Epithelial cell of prostate (primary cell): Measurements from ENCODE around the gene C14orf180.

Source experiments
- DNase-seq: peaks from one replicate; pipeline ENCODE4 v3.0.0-alpha.2; 2011; ENCODE audit warnings: low read depth, low spot score
- H3K27ac ChIP-seq: fragments of 450-650 bp; 2 replicates; pipeline ENCODE4 v1.5.1; 2017; ENCODE audit warnings: mild to moderate bottlenecking

C14orf180 gene

DNA sequence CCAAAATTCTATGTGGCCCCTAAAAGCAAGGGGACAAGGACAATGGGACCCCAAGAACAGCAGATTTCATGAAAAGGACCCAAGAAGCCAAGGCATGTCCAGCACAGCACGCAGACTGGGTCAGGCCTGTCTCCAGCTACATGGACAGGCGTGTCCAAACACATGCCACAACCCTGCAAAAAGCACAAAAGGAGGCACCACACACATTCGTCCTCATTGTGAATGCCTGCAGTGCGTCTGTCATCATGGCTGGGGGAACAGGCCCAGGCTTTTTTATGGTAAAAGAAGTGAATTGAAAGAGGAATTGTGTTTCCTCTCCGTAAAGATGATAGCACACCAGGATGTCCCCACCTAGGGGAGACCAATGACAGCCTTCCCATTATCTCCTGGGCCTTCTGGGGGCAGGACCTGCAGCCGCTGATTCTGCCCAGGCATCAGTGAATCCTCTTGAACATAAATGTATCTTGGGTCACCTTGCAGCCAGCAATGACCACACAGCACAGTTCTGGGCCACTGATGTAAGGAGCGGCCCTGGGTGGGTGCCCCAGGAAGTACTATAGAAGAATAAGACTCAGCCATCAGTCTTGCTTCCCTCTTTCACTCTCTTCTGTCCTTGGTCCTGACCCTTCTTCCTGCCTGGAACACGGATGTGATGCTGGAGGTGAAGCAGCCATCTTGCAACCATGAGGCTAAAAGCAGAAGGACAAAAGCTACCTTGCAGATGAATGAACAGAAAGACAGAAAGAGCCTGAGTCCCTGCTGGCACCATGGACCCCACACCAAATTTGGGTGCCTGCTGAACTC is 29.8 kb upstream of the C14orf180 start:
- DNase-seq: no peak
- H3K27ac ChIP-seq: no peak overlapping the region

DNA sequence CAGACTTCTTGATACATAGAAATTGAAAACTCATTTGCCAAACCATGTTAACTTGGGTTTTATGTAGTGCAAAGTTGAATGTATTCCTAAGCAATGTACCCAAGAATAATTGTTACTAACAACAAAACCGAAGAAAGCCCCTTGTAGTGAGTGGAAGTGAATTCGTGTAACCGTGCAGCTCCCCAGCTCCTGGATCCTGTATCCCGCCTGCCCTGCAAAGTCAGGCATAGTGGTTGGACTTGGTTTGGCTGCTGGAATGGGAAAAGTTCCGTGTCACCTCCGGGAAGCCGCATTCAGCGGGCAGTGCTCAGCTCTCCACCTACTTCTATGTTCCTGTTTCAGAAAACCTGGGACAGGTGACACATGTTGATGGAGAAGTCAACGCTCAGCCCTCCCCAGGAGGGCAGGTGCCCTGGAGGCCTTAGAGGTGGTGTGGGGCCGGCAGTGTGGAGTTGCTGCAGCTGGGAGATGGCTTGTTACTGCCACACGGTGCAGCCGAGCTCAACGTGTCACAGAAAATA is 29.2 kb upstream of the C14orf180 start:
- DNase-seq: no peak

DNA sequence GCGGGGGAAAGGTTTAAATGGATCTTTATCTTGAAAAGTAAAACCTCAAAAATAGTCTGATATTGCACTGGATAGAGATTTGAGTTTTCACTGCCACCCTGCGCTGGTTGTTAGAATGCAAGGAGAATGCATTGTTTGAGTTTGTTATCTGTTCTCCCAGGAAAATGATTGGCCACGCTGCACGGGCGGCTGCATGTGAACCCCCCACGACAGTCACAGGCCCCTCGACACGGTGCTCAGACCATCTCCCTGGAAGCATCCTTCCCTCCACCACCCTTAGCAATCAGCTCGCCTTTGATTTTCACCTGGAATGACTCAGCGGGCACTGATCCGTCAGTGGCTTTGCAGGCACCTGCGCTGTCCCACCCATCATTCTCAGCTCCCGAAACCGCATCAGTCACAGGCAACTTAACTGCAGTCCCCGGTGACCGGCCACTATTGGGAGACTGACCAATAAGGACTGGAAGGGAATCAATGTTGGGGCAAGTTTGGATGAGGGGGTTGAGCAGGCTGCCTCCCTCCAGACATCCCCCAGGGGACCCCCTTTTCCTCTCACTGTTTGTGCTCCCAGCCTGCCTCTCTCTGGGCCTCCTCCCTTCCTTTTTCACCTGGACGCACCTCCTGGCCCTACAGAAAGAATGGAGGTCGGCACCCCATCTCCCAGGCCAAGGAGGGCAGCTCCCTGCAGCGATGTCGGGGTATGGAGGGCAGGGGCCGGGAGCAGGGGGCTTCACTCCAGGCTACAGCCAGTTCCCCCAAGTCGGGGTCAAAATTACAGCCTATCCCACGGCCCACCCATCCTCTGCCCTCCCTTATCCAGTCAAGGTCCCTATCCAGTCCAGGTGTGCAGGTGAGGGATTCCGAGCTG is 28.5 kb upstream of the C14orf180 start:
- no peak for DNase-seq

More for the DNA sequence above, 29.2 kb upstream of the C14orf180 start:
- no peak overlapping the region for H3K27ac ChIP-seq

DNA sequence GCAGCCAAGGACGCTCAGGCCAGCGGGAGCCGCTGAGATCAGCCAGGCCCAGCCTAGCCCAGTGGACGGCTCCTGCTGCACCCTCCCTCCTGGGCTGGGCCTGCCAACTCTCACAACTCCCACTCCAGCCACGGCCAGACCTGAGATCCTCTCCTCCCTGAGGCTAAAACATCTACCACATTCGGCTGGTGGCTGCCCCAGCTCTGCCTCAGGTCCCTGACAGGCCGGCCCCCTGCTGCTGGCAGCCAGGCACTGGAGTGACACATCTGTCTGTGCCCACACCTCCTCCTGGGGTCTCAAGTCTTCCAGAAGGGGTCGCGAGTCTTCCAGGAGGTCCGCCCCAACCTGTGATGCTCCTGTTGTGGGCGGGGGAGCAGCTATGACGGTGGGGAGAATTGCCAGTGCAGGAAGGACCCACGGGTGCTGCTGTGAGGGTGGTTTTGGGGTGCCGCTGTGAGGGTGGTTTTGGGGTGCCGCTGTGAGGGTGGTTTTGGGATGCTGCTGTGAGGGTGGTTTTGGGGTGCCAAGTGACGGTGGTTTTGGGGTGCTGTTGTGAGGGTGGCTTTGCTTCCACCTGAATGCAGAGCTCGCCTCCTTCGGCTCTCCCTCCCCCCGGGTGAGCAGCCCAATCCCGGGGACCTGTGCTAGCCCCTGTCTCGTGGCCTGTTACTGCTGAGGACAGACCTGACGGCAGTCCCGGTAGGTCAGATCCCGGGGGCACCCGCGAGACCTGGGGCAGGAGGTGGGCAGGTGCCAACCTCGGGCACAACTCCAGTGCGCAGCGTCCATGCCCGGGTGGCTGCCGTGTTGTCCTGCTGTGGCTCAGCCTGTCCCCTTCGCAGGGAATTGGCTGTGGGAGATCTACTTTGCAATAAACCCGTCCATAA is 27.5 kb upstream of the C14orf180 start:
- DNase-seq: no peak

More for the DNA sequence above, 28.5 kb upstream of the C14orf180 start:
- no peak overlapping the region for H3K27ac ChIP-seq

DNA sequence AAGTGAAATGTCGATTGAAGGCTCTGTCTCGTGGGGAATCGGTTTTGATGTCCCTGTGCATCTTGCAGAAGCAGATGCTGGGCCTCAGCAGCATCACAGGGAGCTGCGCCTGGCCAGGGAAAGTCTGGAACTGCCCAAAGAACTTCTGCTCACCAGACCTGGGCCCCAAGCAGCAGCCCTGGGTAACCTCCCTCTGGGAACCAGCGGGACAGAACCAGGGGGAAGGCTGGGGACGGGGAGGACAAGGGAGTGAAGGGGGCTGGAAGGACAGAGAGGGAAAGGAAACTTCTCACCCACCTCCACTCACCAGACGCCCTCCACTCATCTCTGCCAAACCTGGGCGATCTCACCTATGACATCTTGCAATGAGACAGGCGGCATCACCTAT is 26.8 kb upstream of the C14orf180 start:
- no peak overlapping the region for H3K27ac ChIP-seq
- no peak for DNase-seq

More for the DNA sequence above, 27.5 kb upstream of the C14orf180 start:
- H3K27ac ChIP-seq: no peak overlapping the region

DNA sequence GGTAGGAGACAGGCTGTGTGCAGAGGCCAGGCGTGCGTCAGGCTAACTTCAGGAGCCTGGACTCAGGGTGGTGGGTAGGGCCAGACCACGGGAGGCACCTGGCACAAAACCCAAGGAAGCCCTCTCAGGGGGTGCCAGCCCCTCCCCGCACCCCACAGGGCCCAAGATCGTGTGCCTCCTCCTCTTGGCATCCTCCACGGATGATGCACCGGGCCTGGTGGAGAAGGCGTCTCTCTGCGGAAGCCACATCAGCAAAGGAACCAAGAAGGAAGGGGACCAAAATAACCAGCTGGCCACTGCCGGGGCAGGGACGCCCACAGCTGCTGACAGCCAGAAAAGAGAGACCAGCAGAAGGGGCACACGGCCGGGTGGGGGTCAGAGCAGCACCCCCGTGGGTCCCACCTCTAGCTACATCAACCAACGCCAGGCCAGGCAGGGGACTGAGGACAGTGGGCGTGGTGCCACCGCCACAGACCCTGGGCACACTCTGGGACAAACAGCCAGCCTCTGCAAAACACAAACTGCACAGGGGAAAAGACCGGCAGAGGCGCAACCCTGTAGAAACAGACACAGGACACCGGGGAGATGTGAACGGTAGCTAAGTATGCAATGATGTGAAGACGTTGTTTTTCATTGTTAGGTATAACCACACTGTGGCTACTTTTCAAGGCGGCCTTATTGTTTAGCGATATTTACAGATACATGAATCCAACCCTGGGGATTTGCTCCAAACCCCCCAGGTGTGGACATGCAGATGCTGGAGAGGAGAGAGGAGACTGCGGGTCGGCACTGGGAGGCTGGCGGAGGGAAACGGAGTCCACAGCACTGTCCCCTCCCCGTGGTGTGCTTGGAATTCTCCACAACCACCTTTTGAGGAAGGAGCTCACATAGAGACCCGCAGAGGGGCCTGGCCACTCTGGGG is 26.1 kb upstream of the C14orf180 start:
- no peak overlapping the region for H3K27ac ChIP-seq
- no peak for DNase-seq

DNA sequence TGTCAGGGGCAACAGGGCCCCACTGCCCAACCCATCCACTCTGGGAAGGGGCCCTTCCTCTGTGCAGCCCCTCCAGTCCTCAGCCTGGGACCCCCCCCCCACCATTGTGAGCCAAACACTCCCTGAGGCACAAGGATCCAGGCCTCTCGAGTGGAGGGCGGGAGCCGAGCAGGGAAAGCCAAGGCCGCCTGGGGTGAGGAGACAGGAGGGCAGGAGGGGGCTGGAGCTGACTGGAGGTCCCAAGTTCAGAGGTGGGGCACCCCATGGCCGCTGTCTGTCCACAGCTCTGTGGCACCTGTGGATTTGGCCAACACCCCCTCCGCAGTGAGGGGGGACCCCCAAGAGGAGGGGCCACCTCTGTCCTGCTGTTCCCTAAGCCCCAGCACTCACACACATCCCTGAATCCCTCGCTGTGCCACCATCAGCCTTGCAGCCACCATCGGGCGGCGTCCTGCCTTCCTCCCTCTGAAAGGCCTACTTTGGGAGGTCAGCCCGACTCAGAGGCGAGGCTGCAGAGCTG is 25.4 kb upstream of the C14orf180 start:
- no peak overlapping the region for H3K27ac ChIP-seq
- no peak for DNase-seq

DNA sequence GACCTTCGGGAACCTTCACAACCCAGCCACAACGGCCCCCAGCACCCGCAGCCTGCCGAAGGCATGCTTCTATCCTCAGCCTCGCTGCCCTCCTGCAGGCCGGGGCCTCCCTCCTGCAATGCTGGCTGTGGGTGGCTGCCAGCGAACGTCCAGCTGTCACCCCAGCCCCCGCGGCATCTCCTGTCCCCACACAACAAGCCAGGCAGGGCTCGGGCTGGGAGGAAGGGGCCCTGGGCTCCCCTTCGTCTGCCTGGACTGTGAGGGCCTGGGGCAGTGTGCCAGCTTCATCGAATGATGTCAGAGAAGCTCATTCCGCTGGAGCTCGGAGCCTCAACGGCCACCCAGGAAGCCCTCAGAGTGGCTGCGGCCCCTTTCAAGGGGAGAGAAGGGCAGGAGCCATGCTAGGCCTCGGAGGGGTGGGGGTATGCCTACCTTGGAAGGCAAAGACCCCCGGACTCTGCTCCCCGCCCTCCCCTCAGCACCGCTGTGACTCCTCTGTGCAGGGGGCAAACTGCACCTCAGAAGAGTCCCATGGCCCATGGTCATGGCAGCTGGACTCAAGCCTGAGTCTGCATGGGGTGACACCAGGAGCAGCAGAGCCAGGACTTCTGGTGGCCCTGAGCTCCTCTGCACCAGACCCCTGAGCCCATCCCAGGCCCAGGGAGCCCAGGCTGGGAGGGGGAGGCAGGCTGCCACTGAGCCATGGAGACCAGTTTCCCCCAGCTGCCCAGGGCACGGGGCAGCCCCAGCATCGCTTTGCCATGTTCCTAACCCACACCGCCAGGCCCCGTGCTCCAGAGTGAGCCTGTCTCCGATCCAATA is 24.7 kb upstream of the C14orf180 start:
- no peak overlapping the region for H3K27ac ChIP-seq
- no peak for DNase-seq

DNA sequence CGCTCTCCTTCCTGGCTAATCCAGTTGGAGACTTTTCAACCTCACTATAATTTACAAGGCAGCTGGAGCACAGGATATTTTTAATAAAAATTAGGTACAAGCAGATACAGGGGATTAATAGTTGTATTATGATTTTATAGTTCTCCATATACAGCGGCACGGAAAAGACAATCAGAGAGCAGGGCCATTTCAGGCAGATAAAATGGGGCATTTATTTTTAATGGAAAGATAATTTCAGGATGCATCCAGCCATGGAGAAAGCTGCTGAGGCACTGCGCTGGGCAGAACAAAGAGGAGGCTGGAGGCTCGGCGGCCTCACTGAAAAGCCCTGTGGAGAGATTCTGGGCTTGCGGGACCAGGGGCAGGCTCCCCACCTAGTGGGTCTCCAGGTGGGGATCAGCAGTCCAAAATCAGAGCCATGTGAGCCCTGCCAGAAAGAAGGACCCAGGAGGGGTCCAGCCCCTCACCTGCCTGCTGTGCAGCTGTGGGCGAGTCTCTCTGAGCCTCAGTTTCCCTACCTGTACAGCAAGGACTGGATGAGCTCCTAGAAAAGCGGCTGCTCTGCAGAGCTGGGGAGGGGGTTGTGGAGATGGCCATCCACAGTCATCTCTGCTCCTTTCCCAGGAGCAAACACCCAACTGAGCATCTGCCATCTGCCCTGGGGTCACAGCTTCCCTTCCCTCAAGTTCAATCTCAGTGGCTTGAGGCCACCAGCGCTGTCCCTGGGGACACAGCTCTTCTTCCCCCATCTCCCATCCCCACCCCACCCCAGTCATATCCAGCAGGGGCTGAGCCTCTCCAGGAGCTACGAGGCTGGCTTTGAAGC is 23.9 kb upstream of the C14orf180 start:
- no peak for DNase-seq

DNA sequence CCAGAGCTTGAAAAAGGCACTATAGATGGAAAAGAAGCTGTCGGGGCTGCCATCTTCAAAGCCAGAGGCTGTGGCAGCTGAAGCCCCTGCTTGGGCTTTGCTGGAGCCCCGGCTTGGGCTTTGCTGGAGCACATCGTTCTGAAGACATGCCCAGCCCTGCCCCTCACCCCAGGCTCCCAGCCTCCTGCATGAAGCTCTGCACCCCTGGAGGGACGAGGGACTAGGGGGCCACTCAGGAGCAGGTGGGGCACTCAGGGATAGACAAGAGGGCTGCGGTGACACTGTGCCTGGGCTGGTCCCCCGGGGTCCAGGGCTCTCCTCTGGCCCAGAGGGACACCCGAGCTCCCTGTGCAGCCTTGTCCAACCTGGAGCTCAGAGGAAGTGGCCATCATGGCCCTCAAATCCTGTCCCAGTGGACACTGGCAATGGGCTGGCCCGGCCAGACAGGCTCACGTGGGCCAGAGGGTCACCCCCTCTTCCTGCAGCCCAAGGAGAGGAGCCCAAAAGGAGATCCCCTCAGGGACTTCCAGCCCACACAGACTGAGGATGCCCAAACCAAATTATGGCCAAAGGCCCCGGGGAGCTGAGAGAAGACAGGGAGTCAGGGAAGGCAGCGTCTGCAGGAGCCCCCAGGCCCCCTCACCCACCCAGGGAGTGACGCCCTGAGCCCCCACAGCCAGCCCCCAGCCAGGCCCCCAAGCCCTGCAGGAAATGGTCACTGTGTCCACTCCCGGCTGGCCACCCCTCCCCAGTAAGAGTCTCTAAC is 23.1 kb upstream of the C14orf180 start:
- DNase-seq: no peak
- no peak overlapping the region for H3K27ac ChIP-seq

More for the DNA sequence above, 23.9 kb upstream of the C14orf180 start:
- H3K27ac ChIP-seq: no peak overlapping the region

DNA sequence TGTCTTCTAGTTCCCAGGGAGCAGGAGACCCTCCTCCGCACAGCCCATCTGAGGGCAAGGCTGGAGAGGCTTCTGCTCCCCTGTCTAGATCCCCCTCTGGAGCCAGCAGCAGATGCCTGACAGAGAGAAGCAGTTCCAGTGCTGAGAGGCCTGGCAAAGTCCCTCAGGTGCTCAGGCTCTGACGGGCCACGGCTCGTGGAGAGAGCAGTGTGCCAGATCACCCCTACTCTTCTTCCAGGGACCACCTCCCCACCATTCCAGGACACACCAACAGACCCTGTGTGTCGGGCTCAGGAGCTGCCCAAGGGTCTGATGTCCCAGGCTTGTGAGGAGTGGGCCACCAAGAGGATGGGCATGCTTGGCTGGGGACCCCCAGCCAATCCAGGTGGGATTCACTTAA is 22.5 kb upstream of the C14orf180 start:
- DNase-seq: no peak
- H3K27ac ChIP-seq: no peak overlapping the region

DNA sequence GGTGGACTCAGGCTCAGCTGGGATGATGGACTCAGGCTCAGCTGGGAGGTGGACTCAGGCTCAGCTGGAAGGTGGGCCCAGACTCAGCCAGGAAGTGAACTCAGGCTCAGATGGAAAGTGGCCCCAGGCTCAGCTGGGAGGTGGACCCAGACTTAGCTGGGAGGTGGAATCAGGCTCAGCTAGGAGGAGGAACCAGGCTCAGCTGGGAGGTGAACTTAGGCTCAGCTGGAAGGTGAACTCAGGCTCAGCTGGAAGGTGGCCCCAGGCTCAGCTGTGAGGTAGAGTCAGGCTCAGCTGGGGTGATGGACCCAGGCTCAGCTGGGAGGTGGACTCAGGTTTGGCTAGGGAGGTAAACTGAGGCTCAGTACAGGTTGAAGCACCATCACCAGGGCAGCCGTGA is 21.8 kb upstream of the C14orf180 start:
- no peak overlapping the region for H3K27ac ChIP-seq
- no peak for DNase-seq

DNA sequence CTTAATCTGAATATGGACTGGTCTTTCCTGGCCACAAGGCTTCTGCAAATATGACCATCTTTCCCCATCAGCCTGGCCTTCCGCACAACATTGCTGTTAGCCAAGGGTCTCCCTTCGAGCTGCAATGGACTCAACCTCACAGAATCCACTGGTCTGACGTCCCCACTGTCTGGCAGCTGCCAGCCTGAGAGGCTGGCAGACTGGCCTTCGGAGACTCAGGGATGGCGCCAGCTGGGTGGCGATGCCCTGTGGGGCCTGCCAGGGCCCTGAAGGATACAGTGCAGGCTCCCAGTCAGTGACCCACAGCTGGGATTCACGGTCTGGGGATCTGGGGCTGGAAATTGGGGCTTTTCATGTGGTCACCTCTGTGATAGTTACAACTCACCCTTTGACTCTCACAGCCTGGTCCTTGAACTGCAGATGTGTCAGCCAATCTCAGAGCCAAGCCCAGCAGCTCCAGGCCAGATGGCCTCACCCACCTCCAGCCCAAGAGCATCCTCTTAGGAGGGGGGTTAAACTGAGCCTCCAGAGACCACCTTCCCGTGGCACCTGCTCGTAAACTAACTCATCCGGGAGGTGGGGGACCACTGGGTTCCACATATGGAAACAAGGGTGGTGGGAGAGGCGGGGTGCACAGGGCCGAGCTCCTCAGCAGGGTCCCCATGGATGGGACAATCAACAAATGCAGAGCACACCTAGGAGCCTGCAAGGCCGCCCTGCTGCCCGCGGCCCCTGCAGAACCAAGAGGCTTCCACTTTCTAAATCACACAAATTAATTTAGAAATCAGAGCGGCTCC is 21.1 kb upstream of the C14orf180 start:
- no peak for DNase-seq
- no peak overlapping the region for H3K27ac ChIP-seq

DNA sequence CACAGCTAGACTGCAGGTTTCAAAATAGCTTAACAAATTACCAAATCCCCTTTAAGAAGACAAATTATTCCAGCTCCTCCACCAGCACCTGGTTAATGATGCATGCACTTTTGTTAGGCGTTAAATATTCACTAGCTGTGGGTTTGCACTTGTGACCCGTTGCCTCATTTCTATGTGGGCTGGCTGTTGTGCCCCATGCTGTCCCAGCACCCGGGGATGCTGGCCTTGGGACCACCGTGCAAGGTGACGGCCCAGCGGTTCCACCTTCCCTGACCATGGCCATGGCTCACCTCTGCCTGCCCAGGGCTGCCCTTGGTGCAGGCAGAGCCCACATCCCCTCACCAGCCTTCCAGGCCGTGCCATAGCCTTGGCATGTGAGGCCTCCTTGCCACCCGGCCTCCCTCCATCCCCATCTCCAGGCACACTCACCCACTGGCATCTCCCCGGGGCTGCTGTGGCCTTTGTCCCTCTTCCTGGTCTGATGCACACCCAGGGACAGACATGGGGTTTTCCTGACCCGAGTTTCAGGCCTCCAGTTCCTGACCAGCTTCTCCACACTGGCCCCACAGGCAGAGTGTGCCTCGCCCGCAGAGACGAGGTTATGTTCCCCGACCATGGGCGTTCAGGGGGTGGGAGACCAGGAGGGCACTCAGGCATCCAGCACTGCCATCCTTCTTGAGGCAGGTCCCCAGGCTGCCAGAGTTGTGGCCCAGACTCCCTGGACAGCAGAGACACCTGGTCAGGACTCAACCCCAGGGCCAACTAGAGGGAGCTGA is 20.3 kb upstream of the C14orf180 start:
- DNase-seq: no peak
- no peak overlapping the region for H3K27ac ChIP-seq
